Epidermal melanocyte (primary cell): Measurements from ENCODE around the gene HOXB7.
A peak's percentile ranks its signal among the peaks of the same experiment; 100 is the strongest.

Experiments
- DNase-seq: peaks from one replicate; pipeline ENCODE4 v3.0.0; 2011; ENCODE audit warnings: low spot score; ENCODE audit not compliant: insufficient read length

The HOXB7 gene

GRCh38 chr17:48595278-48595999 is 15.4 kb downstream of the HOXB7 start:
- DNase-seq: no peak

- no peak for DNase-seq
Measured at GRCh38 chr17:48594538-48595277, 16.1 kb downstream of the HOXB7 start.

GRCh38 chr17:48593840-48594537 is 16.8 kb downstream of the HOXB7 start:
- DNase-seq: peak; percentile 95

DNA sequence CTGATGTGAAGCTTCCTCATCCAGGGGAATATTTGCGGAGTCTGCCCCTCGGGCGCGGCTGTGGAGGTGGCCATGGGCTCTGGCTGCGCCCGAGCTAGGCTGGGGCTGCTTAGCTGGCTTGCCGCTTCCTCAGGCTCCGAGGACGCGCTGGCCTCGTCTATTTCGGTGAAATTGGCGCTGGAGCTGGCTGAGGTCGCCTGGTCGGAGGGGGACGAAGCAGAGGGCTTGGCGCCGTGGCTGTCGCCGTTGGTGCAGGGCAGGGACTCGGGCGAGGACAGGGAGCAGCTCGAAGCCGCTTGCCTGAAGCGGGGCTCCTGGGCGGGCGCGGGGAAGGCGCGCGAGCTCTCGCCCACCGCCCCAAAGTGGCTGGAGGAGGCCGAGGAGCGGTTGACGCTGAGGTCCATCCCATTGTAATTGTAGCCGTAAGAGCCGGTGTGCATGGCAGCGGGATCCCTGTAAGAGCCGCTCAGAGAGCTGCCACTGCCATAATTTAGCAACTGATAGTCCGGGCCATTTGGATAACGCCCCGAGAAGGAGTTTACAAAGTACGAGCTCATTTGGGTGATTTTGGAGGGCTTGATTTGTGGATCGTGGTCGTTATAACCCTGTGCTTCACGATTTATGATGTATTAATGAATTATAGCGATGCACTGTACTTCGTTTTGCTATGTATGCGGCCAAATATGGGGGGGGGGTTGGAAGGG is 17.5 kb downstream of the HOXB7 start, which contains the start of gene HOXB5:
HOXB5 (minus strand) TSS at position 654 of the 704 bp plus-strand sequence; CDS start at position 557, 97 bp downstream.
- DNase-seq: no peak

- DNase-seq: no peak
Measured at GRCh38 chr17:48592577-48592976, 18.2 kb downstream of the HOXB7 start.

DNA sequence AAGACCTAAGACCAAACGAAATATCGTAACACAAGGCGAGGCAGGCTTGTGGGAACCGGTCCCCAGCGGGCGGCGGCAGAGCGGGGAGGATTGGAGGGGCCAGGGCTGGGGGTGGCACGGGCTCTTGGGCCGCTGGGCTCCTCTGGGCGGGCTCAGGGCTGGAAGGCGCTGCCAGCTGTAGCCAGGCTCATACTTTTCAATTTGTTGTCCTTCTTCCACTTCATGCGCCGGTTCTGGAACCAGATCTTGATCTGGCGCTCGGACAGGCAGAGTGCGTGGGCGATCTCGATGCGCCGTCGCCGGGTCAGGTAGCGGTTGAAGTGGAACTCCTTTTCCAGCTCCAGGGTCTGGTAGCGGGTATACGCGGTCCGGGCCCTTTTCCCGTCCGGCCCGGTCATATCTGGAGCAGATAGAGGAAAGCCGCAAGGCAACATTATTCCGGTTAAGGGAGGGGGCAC is 18.7 kb downstream of the HOXB7 start:
- no peak for DNase-seq

DNA sequence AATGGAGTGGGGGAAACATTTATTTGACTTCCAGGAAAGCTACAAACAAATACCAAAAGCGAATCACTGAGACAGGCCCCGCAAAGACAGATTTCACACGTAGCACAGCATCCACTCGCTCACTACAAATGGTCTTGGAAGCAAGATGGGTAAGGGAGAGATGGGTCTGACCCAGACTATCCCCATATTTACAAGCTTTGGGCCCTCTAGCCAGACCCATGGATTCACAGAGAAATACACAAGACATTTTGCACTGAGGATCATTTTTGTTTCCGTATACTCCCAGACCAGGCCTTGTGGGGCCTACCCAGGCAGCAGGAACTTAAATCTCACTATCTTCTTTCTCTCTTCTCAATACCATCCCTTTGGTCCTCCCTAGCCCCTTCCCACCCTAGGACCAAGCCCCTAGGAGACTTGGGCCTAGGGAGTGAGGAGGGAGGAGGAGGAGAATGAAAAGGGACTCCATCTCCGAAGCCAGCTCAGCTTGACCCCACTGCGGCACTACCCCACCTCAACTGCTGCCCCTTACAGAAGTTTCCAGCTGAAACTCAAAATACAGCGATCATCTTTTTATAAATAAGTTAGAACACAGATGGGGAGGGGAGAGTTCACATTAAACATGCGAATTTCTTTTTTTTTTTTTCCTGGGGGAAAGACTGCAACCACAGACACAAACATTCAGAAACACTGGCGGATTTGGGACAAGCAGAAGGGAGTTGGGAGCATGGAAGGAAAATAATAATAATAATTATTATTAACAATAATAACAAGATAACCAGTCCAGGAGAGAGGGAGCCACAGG is 19.4 kb downstream of the HOXB7 start:
- DNase-seq: no peak

DNA sequence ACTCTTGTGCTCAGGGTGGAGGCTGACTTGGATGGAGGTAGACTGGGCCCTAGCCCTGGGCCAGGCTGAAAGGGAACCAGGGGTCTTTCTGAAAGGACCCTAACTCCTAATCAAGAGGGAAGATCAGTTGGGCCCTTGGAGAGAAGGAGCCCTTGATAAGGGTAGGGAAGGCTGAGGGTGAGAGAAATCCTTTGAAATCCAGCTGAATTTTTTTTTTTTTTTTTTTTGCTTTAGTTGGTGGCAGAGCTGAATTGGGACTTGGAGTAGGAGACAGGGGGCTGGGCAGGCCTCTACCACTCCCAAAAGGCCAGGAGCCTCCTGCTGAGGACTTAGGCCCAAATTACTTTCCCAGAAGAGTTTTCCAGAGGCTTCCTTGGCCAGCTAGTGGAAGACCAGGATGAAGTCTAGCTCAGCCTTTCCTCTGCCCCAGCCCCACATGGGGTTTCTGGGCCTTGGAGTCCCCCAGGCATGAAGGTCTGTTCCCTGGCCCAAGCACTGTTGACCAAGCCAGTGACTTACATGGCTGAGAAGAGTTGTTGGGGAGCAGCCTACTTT is 20.1 kb downstream of the HOXB7 start:
- no peak for DNase-seq

- DNase-seq: no peak
Measured at GRCh38 chr17:48589831-48590606, 20.8 kb downstream of the HOXB7 start, which contains the start of gene HOXB3. HOXB3 (minus strand) TSS chr17:48590241; CDS start chr17:48552474, 37,767 bp downstream.

DNA sequence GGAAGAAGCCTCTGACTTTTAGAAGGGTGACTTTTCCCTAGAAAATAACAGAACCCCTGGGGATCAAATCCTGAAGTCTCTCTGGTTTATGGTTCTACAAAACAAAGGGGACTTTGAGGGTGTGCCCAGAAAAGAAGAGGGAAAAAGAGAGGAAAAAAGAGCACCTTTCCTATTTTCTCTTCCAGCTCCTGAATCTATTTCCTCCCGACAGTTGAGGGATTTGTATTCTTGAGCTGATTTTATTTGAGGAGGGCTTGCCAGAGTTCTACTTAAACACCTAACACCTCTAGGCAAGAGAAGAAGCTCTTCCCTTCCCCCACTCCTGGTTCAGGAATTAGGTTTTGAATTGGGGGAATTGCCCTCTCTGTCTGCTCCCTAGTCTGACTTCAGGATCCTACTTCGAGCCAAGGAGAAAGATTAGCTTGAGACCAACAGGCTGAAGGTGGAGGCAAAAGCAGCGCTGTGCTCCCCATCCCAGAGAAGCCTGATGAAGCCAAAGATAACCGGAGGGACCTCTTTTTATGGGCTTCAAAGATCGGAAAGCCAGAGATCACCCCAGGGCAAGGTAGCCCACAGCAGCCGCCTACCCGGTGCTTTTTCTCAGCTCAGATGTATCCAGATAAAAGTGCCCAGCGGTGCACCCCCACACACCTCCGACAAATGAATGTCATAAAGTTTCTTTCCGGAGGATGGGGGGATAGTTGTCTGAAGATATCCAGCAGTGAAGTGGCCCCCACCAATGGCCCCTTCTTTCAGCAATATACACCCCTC is 21.6 kb downstream of the HOXB7 start:
- no peak for DNase-seq

GRCh38 chr17:48588528-48588927 is 22.3 kb downstream of the HOXB7 start:
- no peak for DNase-seq

GRCh38 chr17:48588074-48588415 is 22.8 kb downstream of the HOXB7 start:
- no peak for DNase-seq

GRCh38 chr17:48587276-48588073 is 23.3 kb downstream of the HOXB7 start:
- no peak for DNase-seq

- DNase-seq: no peak
Measured at GRCh38 chr17:48586355-48587258, 24.2 kb downstream of the HOXB7 start.

GRCh38 chr17:48584223-48584741 is 26.5 kb downstream of the HOXB7 start:
- DNase-seq: no peak

DNA sequence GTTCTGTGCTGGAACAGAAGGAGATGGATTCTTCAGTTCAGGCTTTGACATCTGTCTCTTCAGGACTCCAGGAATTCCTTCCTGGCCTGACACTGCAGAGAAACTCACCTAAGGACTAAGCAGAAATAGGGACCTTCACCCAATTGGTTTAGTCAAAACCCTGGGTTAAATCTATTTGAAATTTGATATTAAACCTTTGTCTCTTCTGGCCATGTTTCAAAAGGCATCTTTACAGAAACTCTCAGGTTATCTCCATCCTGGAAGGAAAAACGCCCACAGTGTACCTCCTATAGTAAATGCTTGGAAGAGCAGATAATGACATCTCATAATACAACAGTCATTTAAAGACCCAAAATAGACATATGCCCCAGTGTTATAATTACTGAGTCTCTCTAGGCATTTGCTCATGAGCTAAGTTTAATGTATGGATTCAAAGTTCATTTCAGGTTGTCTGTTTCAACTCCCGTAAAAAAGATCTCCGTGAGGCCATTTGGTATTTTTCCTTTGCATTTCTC is 27.1 kb downstream of the HOXB7 start:
- DNase-seq: no peak

DNA sequence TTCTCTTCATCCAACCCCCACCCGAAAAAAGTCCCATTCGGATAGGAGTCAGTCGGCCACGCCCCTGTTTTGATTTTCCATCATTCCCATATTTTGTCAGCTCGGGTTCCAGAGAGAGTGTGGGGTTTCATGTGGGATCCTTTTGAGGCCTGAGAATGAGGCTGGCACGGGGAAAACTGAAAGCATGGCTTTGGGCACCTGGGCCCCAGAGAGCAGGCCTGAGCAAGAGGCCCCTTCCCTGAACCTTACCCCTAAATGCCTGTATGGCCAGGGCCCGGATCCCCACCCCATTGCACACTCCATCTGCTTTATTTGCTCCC is 28.1 kb downstream of the HOXB7 start:
- no peak for DNase-seq
